ENCODE results near the gene CEL. TPM values are rescaled to one million over a fixed set of nuclear protein-coding genes. Genes with fewer than 3 reads are reported as not detected.

Gene CEL
- total RNA-seq, 1 donor from 2014 or later = 1.9 TPM

DNA sequence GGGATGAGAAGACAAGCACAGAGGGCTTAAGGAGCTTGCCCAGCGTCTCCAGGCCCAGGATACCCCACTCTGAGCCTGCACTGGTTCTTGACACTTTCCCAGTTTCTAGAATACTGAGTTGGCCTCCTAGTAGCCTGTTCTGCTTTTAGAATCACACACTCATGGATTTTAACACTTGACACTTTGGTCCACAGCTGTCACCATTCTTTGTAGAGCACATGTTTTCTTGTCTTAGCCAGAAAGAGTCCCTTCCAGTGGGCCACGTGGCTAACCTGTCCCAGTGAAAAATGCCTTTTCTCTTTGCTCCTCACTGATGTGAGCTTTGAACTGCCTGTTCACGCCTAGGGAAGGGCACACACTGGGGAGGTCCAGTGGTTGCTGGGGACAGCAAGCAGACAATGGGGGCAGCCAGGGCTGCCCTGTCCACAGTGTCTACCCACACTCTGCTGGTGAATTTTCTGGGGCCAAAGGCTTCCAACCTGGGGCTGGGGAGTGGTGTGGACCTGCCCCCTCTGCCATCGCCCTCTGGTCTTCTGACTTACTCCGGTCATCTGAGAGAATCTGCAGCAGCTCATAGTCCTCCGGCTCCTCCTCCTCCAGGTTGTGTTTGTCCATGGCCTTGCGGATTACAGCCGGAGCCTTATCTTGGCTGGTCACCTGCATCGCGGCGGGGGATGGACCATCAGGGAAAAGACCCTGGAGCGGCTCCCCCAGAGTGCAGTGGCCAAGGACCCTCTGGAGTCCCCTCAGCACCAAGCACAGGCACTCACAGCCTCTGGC lies 38.1 kb downstream of the CEL start:
- no peak for DNase-seq
- no peak overlapping the region for H3K4me3 ChIP-seq
- intact Hi-C loops (cut with micrococcal nuclease) = no loop called here
- TF ChIP-seq, protein P1, sequence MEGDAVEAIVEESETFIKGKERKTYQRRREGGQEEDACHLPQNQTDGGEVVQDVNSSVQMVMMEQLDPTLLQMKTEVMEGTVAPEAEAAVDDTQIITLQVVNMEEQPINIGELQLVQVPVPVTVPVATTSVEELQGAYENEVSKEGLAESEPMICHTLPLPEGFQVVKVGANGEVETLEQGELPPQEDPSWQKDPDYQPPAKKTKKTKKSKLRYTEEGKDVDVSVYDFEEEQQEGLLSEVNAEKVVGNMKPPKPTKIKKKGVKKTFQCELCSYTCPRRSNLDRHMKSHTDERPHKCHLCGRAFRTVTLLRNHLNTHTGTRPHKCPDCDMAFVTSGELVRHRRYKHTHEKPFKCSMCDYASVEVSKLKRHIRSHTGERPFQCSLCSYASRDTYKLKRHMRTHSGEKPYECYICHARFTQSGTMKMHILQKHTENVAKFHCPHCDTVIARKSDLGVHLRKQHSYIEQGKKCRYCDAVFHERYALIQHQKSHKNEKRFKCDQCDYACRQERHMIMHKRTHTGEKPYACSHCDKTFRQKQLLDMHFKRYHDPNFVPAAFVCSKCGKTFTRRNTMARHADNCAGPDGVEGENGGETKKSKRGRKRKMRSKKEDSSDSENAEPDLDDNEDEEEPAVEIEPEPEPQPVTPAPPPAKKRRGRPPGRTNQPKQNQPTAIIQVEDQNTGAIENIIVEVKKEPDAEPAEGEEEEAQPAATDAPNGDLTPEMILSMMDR (IDR thresholded peaks at IDR 0.05; ENCODE audit: borderline replicate concordance) = no peak
- no peak overlapping the region for H3K27ac ChIP-seq (replicated peaks)
- H3K9me3 ChIP-seq (replicated peaks) = peaks cover 26% of the 10 kb centered on the region
- H3K4me1 ChIP-seq = peaks cover 17% of the 10 kb centered on the region
- H3K36me3 ChIP-seq = peaks cover 93% of the 10 kb centered on the region
- H3K27me3 ChIP-seq (ENCODE audit: low read depth) = no peaks in the 10 kb centered on the region

DNA sequence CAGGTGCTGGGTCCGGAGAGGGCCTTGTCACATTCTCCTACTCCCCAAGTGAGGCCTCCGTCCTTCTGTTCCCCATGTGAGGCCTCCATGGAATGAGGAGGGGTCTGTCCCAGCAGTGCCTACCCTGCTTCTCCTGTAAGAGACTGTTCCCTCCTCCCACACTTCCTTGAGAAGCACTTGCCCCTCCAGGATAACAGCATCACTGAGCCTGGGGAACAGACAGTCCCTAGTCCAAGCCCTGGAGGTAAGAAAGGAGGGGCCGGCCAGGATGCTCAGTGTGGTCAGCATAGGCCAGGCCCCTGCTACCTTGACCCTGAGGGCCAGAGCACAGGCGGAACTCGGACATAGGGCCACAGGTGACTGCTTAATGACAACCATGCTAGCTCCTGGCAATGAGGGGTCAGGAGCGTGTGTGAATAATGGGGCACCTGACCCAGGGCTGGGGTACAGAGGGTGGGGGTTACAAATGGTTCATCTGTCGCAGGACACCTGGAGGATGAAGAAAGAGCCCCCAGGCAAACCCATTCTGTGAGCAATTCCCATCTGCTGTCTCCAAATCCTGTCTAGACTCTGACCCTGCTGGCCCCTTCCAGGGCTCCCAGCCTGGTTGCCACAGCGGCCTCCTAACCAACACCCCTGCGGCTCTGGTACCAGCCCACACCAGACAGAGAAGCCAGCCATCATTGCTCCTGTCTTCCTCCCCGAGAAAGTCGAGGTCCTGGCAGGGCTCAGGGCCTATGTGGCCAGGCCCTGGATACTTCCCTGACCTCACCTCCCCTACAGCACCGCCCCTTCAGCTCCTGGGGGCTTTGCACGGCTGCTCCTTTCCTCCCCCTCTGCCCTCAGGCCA lies 39.0 kb downstream of the CEL start:
- Histone ChIP-seq H3K4me1 (peaks cover 17% of the 10 kb centered on the region), H3K9me3 (replicated peaks) (peaks cover 18% of the 10 kb centered on the region), H3K27ac (replicated peaks) (no peak overlapping the region), H3K4me3 (no peak overlapping the region), H3K27me3 (ENCODE audit: low read depth) (no peaks in the 10 kb centered on the region), H3K36me3 (peaks cover 95% of the 10 kb centered on the region)
- DNase-seq = no peak
- intact Hi-C loops (cut with micrococcal nuclease) = no loop called here
- TF ChIP-seq, protein P1 (IDR thresholded peaks at IDR 0.05; ENCODE audit: borderline replicate concordance) = no peak

DNA sequence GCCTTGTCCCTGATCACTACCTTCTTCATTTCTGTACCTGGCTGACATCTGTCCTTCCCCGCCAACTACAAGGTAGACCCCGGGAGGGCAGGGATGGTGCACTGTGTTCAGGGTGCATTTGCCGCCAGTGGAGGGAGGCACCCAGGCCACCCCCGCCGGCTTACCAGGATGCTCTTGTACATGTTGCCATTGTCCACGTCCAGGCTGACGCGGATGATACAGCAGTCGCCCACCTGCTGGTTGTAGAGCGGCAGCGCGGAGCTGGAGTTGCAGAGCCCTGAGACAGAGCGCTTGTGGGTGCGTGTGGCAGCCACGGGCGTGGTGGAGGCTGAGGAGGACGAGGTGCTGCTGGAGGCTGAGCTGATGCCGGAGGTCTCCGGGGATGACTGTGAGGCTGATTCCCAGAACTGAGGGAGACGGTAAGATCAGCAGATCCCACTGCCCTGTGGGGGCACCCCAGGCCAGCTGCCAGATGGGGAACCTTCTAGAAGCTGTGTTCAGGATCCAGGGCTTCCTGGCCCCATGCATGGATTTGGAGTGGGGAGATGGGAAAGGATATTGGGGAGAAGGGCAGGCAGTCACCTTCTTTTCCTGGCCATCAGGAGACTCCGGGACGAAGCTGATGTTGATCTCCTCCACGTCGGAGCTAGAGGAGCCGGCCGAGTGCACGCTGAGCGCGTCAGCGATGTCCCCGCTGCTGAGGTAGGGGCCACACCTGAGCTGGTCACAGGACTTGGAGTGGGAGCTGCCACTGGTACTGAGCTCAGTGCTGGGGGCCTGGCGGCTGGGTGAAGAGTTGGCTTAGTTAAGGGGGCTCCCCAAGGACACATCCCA lies 39.8 kb downstream of the CEL start:
- TF ChIP-seq, protein P1 (IDR thresholded peaks at IDR 0.05; ENCODE audit: borderline replicate concordance) = no peak
- H3K36me3 ChIP-seq = peaks cover 97% of the 10 kb centered on the region
- intact Hi-C loops (cut with micrococcal nuclease) = no loop called here
- no peak overlapping the region for H3K27ac ChIP-seq (replicated peaks)
- no peak for DNase-seq
- peaks cover 9% of the 10 kb centered on the region for H3K9me3 ChIP-seq (replicated peaks)
- H3K4me1 ChIP-seq = peaks cover 17% of the 10 kb centered on the region
- H3K27me3 ChIP-seq (ENCODE audit: low read depth) = no peaks in the 10 kb centered on the region
- H3K4me3 ChIP-seq = no peak overlapping the region

DNA sequence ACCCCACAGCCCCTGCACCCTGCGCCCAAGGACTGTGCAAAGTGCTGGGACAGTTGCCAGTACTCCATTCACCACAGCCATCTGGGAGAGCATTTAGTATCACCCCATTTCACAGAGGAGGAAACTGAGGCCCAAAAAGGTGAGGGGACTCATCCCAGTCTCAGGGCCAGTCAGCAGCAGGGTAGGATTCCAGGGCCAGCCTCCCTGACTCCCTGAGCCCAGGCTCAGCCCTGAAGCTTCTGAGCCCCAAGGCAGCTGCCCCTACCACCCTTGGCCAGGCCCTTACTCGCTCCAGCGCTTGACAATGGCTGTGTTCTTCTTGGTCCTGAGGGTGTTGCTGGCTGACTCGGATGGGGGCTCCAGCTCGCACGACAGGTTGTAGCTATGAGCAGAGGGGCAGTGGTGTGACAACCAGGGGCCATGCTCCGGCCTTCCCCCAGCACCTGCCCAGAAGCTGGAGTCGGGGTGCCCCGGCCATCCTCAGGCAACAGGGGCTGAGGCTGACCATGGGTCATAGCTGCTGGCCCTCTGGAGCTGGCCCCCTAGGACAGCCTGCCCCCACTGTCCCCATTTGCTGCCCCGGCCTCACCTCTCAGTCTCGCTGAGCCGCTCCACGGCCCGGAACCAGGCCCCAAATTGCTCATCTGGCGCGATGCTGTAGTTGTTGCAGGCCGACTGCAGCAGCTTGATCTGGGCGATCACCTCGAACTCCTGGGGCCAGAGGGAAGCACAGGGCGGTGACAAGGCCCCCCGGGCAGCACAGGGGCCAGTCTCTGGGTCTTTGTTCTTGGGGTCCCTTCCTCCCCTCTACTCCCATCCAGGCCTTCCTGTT lies 40.6 kb downstream of the CEL start:
- DNase-seq = no peak

More for the DNA sequence above, 40.6 kb downstream of the CEL start:
- TF ChIP-seq, protein P1 (IDR thresholded peaks at IDR 0.05; ENCODE audit: borderline replicate concordance) = no peak
- Histone ChIP-seq H3K4me1 (peaks cover 17% of the 10 kb centered on the region), H3K27ac (replicated peaks) (no peak overlapping the region), H3K4me3 (no peak overlapping the region), H3K27me3 (ENCODE audit: low read depth) (no peaks in the 10 kb centered on the region), H3K36me3 (peaks cover 97% of the 10 kb centered on the region), H3K9me3 (replicated peaks) (peaks cover under 1% of the 10 kb centered on the region)
- intact Hi-C loops (cut with micrococcal nuclease) = no loop called here

All from left ventricle myocardium inferior (tissue), 1 donor.